Activated CD8-positive, alpha-beta memory T cell treated with anti-CD3 and anti-CD28 coated beads for 1 hour (primary cell): ENCODE measurements around the gene RALGAPA1.
"Not testable (repeated sequence)": the region's sequence is repeated elsewhere in the genome, so short reads cannot be mapped to it uniquely, and the experiment has no call there.

Experiments
- DNase-seq, 2 donors: peaks; one replicate each; pipeline ENCODE4 v3.0.0-alpha.2; 2020; ENCODE audit warnings: low read depth in 1 of 2; ENCODE audit errors: extremely low read depth in 1 of 2

RALGAPA1 gene

DNA sequence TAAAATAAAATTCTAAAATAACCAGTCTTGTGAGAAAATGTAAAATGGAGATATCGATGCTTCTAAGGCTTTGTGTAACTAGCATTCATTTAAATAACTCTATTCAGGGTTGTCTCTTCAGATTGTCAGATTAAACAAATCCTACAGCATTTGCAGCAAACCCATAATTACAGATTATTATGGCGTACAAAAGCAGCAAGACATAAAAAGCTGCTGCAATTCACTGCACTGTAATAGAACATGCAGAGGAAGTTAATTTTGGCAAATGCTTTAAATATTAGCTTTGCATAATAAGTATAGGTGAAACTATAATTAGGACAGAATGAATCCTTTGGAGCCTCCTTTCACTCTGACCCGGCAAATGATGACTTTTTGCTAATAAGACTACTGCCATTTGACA is 176.8 kb downstream of the RALGAPA1 start:
- no peak for DNase-seq

DNA sequence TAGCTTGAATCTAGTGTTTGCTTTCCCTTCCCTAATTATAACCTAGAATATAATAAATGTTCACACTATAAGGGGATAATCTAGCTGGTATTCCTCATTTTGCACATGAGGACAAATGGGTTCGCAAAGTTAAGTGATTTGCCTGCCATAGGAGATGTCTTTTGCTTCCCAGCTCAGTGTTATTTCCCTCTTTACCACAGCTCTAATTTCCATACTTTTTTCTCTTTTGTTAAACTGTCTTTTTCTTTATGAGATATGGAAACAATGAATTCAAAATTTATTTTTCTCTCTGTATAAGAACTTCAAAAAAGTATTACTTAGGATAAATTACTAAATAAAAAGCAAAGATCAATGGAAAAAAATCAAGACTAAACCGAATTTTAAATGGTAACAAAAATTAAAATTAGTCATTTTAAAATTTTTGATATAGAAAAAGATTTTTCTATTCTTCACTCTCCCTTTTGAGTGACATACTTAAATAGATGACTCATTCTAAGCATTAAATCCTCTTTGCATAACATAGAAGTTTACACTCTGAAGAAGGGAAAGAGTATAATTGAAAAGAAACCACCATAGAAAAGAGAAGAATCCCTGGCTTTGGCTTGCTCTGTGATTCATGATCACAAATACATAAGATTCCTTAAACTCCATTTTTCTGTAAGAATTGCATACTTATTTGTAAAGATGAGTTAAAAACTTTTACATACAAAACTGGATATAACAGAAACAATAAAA is 177.9 kb downstream of the RALGAPA1 start:
- DNase-seq, result no peak

DNA sequence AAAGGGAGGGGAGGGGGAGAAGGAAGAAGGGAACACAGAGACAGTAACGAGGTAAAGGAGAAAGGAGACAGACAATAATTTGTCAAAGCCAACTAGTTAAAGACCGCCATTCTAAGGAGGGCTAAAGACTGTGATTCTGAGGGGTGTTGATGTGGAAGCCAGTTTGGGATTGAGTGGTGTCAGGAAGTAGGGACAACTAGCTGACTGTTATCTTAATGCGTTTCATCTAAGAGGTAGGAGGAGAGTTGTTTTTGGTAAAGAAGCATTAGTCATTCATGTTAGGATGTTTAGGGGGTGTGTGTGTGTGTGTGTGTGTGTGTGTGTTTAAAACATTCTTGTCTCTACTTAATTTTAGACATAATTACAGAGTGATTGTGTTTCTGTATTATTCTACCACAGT is 180.1 kb downstream of the RALGAPA1 start:
- DNase-seq, result no peak

DNA sequence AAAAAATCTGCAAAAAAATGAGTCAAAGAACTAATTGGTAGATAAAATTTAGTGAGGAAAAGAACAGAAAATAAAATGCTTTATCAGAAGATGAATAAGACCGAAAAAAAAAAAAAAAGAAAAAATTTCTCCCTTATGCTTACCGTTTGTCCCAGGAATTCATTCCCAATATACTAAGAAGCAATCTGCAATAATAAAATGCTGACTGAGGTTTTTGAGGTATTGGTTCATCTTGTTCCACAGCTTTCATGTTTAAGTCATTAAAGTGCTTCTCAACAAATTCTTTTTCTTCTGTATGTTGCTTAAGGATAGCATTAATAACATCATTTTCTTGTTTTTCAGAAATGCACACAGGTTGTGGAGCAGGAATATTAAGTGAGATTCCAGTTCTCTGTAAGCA is 182.1 kb downstream of the RALGAPA1 start:
- not testable (repeated sequence) for DNase-seq

DNA sequence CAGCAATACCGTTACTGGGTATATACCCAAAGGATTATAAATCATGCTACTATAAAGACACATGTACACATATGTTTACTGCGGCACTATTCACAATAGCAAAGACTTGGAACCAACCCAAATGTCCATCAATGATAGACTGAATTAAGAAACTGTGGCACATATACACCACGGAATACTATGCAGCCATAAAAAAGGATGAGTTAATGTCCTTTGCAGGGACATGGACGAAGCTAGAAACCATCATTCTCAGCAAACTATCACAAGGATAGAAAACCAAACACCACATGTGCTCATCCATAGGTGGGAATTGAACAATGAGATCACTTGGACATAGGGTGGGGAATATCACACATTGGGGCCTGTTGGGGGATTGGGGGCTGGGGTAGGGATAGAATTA is 187.1 kb downstream of the RALGAPA1 start:
- not testable (repeated sequence) for DNase-seq

DNA sequence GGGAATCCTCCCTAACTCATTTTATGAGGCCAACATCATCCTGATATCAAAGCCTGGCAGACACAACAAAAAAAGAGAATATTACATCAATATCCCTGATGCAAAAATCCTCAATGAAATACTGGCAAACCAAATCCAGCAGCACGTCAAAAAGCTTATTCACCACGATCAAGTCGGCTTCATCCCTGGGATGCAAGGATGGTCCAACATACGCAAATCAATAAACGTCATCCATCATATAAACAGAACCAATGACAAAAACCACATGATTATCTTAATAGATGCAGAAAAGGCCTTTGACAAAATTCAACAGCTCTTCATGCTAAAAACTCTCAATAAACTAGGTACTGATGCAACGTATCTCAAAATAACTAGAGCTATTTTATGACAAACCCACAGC is 189.1 kb downstream of the RALGAPA1 start:
- not testable (repeated sequence) for DNase-seq

DNA sequence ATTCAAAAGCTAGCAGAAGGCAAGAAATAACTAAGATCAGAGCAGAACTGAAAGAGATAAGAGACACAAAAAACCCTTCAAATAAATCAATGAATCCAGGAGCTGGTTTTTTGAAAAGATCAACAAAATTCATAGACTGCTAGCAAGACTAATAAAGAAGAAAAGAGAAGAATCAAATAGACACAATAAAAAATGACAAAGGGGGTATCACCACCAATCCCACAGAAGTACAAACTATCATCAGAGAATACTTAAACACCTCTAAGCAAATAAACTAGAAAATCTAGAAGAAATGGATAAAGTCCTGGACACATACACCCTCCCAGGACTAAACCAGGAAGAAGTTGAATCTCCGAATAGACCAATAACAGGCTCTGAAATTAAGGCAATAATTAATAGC is 189.6 kb downstream of the RALGAPA1 start:
- not testable (repeated sequence) for DNase-seq

DNA sequence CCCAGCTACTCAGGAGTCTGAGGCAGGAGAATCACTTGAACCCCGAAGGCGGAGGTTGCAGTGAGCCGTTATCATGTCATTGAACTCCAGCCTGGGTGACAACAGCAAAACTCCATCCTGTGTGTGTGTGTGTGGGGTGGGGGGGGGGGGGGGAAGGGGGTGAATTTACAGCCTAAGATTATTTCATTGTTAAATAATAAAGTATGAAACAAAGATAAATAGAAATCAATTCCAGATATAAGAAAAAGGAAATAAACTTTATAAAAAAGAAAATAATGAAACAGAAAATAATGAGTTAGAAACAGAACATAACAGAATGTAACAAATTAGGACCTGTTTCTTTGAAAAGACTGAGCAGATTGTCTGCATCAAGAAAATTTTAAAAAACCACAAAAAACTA is 191.6 kb downstream of the RALGAPA1 start:
- no peak for DNase-seq

DNA sequence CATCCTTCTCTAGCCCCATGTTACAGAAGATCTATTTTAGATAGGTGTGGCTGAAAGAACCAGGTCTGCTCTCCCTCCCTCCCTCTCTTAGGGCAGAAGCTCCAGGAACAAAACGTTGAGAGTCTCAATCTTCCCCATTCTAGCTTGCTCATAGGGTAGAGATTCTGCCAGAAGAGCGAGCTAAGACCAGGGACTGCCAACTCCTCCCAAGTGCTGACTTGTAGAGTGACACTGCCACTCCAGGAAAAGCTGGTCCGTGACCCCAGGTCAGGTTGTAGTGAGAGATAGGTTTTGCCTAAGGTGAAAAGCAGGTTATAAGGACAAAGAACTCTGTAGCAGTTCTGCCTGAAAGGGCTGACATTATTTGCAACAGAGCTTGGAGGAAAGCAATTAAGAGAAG is 201.7 kb downstream of the RALGAPA1 start:
- DNase-seq, result no peak

DNA sequence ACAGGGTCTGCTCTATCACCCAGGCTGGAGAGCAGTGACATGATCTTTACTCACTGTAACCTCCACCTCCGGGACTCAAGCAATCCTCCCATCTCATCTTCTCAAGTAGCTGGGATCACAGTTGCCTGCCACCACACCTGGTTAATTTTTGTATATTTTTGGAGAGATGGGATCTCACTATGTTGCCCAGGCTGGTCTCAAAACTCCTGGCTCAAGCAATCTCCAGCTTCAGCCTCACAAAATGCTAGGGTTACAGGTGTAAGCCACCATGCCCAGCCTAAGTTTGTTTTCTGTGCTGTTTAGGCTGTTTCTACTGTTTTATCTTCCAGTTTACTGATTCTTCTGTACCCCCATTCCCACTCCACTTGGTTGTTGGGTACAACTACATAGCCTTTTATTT is 208.8 kb downstream of the RALGAPA1 start:
- no peak for DNase-seq

DNA sequence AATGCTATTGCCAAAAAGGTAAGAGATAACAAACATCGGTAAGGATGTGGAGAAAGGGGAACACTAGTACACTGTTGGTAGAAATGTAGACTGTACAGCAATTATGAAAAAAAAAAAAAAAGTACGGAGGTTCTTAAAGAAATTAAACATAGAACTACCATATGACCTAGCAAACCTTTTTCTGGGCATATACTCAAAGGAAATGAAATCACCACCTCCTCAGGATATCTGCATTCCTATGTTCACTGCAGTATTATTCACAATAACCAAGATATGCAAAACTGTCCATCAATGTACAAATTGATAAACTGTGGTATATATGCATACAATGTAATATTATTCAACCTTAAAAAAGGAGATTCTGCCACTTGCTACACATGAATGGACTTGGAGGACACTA is 214.5 kb downstream of the RALGAPA1 start:
- no peak for DNase-seq

DNA sequence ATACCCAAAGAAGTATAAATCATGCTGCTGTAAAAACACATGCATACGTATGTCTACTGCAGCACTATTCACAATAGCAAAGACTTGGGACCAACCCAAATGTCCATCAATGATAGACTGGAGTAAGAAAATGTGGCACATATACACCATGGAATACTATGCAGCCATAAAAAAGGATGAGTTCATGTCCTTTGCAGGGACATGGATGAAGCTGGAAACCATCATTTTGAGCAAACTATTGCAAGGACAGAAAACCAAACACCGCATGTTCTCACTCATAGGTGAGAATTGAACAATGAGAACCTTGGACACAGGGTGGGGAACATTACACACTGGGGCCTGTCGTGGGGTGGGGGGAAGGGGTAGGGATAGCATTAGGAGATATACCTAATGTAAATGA is 221.7 kb downstream of the RALGAPA1 start:
- DNase-seq, result not testable (repeated sequence)

DNA sequence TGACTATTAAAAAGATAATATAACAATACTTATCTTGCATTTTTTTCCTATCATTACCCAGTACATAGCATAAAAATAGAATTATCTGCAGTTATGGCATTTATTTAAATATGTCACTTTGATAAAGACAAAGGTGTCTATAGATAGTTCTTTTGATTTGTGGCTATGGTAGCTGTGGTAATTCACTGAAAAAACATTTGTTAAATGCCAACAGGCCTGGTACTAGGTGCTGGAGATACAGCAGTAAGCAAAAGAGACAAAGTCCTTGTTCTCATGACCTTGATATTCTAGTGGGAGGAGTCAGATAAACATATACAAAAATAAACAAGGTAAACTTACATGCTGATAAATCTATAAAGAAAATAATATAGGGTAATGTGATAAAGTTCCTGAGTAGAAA is 230.5 kb downstream of the RALGAPA1 start:
- no peak for DNase-seq

DNA sequence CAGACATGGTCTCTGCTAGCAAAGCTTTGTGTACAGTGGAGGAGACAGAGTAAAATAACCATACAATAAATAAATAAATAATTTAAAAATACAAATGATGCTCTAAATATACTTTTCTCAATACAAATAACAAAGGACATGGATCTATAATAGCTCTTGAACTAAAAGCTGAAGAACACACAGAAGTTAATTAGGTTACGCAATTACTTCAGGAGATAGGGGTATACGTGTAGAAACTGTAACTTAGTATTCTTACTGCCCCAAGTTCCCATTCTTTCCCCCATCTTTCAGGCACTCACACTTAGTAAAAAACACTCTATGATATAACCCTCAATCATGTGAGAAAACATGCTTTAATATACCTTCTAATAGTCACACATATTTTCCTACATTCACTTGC is 231.0 kb downstream of the RALGAPA1 start:
- no peak for DNase-seq

DNA sequence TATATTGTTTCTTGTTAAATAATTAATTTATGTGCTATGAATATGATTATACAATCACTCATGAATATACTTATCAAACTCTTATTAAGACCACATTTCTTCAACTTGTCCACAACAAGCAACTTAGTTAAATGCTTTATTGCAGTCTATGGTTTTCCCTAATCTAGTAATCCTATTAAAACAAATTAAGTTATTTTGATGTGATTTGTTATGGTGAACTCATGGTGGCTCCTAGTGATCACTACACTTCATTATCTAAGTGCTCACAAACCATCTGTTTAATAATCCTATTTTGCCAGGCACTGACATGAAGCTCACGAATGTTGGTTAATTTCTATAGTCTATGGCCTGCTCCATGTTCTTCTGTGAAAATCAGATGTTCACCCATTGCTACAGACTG is 232.2 kb downstream of the RALGAPA1 start:
- no peak for DNase-seq

DNA sequence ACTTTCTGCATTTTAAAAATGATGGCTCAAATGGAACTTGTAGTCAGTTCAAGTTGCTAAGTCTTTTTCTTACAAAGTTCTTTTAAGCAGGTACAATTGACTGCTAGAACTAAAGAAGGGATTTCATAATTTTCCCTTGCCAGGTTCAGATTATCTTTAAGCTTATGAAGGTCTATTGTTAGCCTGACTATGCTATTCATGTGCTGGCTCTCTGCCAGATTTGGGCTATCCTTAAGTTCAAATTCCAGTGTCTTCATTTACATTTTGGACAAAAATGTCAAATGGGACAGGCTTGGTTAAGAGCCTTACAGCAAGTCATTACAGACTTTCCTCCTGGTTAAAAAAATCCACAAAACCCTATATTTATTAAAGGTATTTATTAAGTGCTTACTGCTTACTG is 232.8 kb downstream of the RALGAPA1 start:
- no peak for DNase-seq

DNA sequence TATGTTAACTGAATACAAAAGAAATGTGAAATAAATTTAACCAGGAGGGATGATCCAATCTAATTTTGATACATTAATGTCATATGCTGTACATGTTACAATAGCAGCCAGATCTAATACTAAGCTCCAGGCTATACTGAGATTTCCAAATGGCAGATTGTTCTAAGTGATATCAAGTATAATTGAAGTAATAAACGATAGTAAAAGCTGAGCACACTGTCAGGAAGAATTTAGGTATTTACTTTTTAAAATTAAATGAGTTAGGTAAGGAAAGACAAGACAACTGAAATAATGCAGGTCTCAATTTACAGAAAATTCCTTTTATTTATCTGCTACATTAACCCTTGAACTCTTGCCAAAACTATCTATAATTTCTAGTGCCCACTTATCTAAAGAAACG is 235.2 kb downstream of the RALGAPA1 start:
- no peak for DNase-seq

DNA sequence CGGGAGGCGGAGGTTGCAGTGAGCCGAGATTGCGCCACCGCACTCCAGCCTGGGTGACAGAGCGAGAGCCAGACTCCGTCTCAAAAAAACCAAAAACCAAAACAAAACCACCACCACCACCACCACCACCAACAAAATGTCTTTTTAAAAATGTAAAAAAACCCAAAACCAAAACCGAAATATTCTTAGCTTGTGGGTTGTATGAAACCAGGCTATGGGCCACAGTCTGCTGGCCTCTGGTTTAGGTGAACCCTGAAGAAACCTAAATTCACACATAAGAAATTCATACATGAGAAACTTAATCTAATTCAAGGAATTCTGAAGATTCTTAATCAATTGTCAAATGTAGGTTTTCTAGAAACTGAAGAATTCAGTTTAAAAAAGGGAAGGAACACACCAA is 237.5 kb downstream of the RALGAPA1 start:
- no peak for DNase-seq

DNA sequence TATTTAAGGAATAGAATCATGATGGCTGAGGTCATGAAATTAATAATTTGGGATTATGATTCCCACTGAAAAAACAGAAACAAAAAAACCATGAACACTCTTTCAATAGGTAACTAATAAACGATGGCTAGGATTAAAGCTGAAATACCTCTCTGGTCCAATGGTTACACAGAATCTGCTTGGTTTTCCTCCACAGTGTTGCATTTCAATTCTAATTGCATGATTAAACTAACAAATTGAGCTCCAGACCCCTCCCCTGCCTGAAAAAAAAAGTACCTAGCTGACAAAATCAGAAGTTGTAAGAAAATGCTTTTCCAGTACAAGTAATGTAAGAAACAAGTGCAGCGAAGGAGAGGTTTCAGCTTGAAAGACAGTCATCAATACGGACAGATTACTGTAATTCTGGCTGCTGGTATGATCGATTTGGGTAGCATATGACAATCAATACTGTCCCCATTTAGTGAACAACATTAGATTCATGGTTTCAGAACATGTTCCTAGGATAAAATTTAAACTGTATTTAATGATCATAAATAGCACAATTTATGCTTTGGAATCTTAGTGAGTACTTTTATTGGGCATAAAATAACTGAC is 243.1 kb downstream of the RALGAPA1 start:
- no peak for DNase-seq

DNA sequence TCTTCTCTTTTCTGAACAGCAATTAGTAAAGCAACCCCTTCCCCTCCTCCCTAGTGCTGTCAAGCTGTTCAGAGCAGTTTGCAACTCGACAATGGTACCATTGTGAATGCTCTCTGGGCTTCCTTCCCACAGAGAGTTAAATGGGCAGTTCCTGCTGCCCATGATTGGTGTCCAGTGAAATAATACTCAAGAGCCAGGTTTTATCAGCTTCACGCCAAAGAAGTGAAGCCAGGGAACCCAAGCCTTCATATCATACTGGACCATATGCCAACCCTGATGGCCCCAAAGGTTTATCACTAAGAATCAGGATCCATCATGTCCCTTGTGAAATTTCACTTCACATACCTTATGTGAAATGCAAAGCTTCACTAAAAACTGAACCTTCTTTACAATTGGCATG is 250.4 kb downstream of the RALGAPA1 start:
- DNase-seq, result no peak

DNA sequence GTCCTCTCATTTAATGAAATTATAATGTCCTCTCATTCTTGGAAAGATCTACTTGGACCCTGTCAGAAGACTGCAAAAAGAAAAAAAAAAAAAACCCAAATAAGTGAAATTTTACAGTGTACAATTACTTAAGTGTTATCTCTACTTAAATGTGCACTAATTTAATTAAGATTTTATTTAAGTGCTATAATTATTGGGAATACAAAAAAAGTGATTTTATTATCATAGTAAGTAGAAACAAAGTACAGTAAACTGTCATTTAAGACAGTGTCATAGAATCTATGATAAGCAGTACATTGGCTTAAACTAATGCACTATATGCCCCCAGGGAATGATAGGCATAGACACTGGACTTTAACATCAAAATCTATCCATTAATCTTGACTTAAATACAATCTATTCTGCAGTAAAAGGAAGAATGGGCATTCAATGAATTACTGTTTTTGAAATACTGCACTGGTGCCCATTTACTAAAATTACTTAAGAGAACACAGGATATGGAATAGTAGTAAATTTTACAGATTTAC is 251.8 kb downstream of the RALGAPA1 start:
- no peak for DNase-seq

DNA sequence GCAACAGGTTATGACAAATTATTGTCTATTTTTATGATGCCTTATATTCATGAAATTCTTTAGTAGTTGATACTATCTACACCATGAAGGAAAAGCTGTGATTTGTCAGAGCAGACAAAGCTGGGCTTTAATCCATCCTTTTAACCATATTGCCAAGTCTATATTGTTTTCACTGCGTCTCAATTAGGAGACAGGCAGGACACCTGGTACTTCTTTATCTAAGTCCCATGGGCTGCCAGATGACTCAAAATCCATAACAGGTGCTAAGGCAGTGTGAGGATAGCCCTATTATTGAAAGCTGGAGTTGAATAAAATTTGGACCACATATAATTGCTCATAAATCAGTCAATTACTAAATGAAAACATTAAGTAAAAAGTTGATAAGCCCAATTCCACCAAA is 252.5 kb downstream of the RALGAPA1 start:
- no peak for DNase-seq

DNA sequence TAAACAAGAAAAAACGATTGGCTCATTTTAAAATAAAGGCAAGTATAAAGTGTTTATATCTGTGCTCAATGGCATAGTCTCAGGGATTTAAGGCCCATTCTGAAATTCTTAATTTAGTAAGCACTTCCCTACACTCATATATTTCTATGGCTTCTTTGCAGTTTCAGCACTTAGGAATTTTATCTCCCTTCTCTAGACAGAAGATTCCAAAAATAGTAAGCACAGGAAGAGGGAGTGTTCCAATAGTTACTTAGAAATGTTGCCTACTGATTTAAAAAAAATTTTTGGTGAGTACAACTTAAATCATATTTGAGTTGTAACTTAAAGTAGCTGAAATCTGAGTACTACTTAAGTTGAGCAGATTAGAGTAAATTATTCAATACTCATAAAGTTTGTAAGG is 255.3 kb downstream of the RALGAPA1 start:
- no peak for DNase-seq
